Measurements from ENCODE around the gene CD300LB. TPM values are rescaled to one million over a fixed set of nuclear protein-coding genes. Genes with fewer than 3 reads are reported as not detected.

The CD300LB gene
- total RNA-seq, 2 donors from 2014 or later = not detected

- no peaks in the 10 kb centered on the region for H3K9me3 ChIP-seq
- no peaks in the 10 kb centered on the region for H3K4me1 ChIP-seq
- no peak overlapping the region for H3K27ac ChIP-seq
- no peak for ATAC-seq
- intact Hi-C loops (cut with DNase I) = no loop called here
- TF ChIP-seq POLR2A (IDR thresholded peaks at IDR 0.05) (no peak), CTCF (IDR thresholded peaks at IDR 0.05) (no peak)
- no peak for DNase-seq
- no peaks in the 10 kb centered on the region for H3K36me3 ChIP-seq (replicated peaks in 1 of 2; ENCODE audit: insufficient read depth in 1 of 2, low read depth in 2 of 2)
- WGBS, 2 donors = 59 to 74% methylated on average over 4 of the region's 4 CpGs
- H3K27me3 ChIP-seq = no peaks in the 10 kb centered on the region
- H3K4me3 ChIP-seq = no peak overlapping the region
Measured at GRCh38 chr17:74571621-74572270, 40.5 kb upstream of the CD300LB start.

GRCh38 chr17:74569020-74570003, 38.0 kb upstream of the CD300LB start:
- no peak overlapping the region for H3K27ac ChIP-seq
- peak; percentile 13 to 73 (median 20) for DNase-seq
- intact Hi-C loops (cut with DNase I) = no loop called here

GRCh38 chr17:74568106-74568873, 37.0 kb upstream of the CD300LB start:
- H3K27ac ChIP-seq = no peak overlapping the region
- intact Hi-C loops (cut with DNase I) = no loop called here
- TF ChIP-seq CTCF (IDR thresholded peaks at IDR 0.05) (no peak), POLR2A (IDR thresholded peaks at IDR 0.05) (no peak)
- no peaks in the 10 kb centered on the region for H3K9me3 ChIP-seq
- ATAC-seq (no peak), DNase-seq (no peak)
- H3K27me3 ChIP-seq = no peaks in the 10 kb centered on the region
- H3K36me3 ChIP-seq (replicated peaks in 1 of 2; ENCODE audit: insufficient read depth in 1 of 2, low read depth in 2 of 2) = no peaks in the 10 kb centered on the region
- no peak overlapping the region for H3K4me3 ChIP-seq
- WGBS, 2 donors = 44 to 46% methylated on average over 4 of the region's 4 CpGs
- H3K4me1 ChIP-seq = no peaks in the 10 kb centered on the region

More at GRCh38 chr17:74569020-74570003, 38.0 kb upstream of the CD300LB start:
- peak; percentile 63 for ATAC-seq
- H3K4me3 ChIP-seq = no peak overlapping the region
- no peaks in the 10 kb centered on the region for H3K36me3 ChIP-seq (replicated peaks in 1 of 2; ENCODE audit: insufficient read depth in 1 of 2, low read depth in 2 of 2)
- H3K9me3 ChIP-seq = no peaks in the 10 kb centered on the region
- H3K27me3 ChIP-seq = no peaks in the 10 kb centered on the region
- 42 to 59% methylated on average over 27 to 32 of the region's 32 CpGs for WGBS, 2 donors
- no peaks in the 10 kb centered on the region for H3K4me1 ChIP-seq
- TF ChIP-seq POLR2A (IDR thresholded peaks at IDR 0.05) (no peak), CTCF (IDR thresholded peaks at IDR 0.05) (no peak)

- Histone ChIP-seq H3K4me3 (no peak within 1 kb of the TSS), H3K27me3 (no peaks in the 10 kb centered on the region), H3K9me3 (no peaks in the 10 kb centered on the region), H3K27ac (no peak within 1 kb of the TSS), H3K36me3 (replicated peaks in 1 of 2; ENCODE audit: insufficient read depth in 1 of 2, low read depth in 2 of 2) (no peaks in the 10 kb centered on the region), H3K4me1 (no peaks in the 10 kb centered on the region)
- no peak for ATAC-seq
- 64 to 67% methylated on average over 2 of the region's 2 CpGs for WGBS, 2 donors
- intact Hi-C loops (cut with DNase I) = no loop called here
- TF ChIP-seq CTCF (IDR thresholded peaks at IDR 0.05) (no peak), POLR2A (IDR thresholded peaks at IDR 0.05) (no peak)
- DNase-seq = peak in 1 of 4 donors; percentile 23
Measured at GRCh38 chr17:74567397-74567796, 36.1 kb upstream of the CD300LB start, which contains the start of gene CD300H. Gene CD300H (minus strand): TSS chr17:74567509.

Measured in body of pancreas (tissue), 4 donors.